GM23338 (cell line): Measurements from ENCODE around the gene TMEM208. TPM values are rescaled to one million over a fixed set of nuclear protein-coding genes. Genes with fewer than 3 reads are reported as not detected.

Experiments used
- ATAC-seq: fragments of 200-7000 bp; cut with Tn5 transposase; 3 replicates; pipeline ENCODE4 v1.9.1; 2020
- DNase-seq: peaks from one replicate; pipeline ENCODE4 v3.0.0-alpha.2; 2015; ENCODE audit warnings: low spot score
- H2AFZ ChIP-seq: fragments of 200-600 bp; sonication (generic); 2 replicates; pipeline ENCODE4 v1.8.0; 2016; ENCODE audit warnings: antibody characterized with exemption, mild to moderate bottlenecking, moderate library complexity
- H3F3A ChIP-seq: fragments of 200-600 bp; sonication (generic); replicated peaks from 2 replicates; pipeline ENCODE4 v1.8.0; 2017; ENCODE audit warnings: antibody characterized with exemption, mixed run types, low read depth
- H3K27ac ChIP-seq: fragments of 200-600 bp; sonication (generic); 2 replicates; pipeline ENCODE4 v1.6.1; 2016; ENCODE audit warnings: low read depth
- H3K27me3 ChIP-seq: fragments of 200-600 bp; sonication (generic); 2 replicates; pipeline ENCODE4 v1.8.0; 2016; ENCODE audit warnings: mild to moderate bottlenecking, mixed run types, moderate library complexity; ENCODE audit not compliant: insufficient read depth
- H3K36me3 ChIP-seq: fragments of 200-600 bp; sonication (generic); 2 replicates; pipeline ENCODE4 v1.8.0; 2016; ENCODE audit warnings: mild to moderate bottlenecking; ENCODE audit not compliant: insufficient read depth
- H3K4me1 ChIP-seq: fragments of 200-600 bp; sonication (generic); 2 replicates; pipeline ENCODE4 v1.8.0; 2016; ENCODE audit warnings: mild to moderate bottlenecking, moderate library complexity; ENCODE audit not compliant: insufficient read depth
- H3K4me2 ChIP-seq: fragments of 200-600 bp; sonication (generic); 2 replicates; pipeline ENCODE4 v1.7.1; 2017; ENCODE audit warnings: mixed run types
- H3K4me3 ChIP-seq: fragments of 200-600 bp; sonication (generic); 2 replicates; pipeline ENCODE4 v1.6.1; 2016; ENCODE audit warnings: mixed run types
- H3K79me2 ChIP-seq: fragments of 200-600 bp; sonication (generic); replicated peaks from 2 replicates; pipeline ENCODE4 v1.8.0; 2017; ENCODE audit warnings: mild to moderate bottlenecking; ENCODE audit not compliant: insufficient read depth
- H3K9me2 ChIP-seq: fragments of 200-600 bp; sonication (generic); 2 replicates; pipeline ENCODE4 v1.8.0; 2017; ENCODE audit not compliant: insufficient read depth
- H4K20me1 ChIP-seq: fragments of 200-600 bp; sonication (generic); replicated peaks from 2 replicates; pipeline ENCODE4 v1.8.0; 2017; ENCODE audit warnings: mild to moderate bottlenecking; ENCODE audit not compliant: insufficient read depth
- H3K27ac Mint-ChIP-seq: 2 replicates; pipeline ENCODE4 v1.8.0; 2020; ENCODE audit warnings: inconsistent platforms, mild to moderate bottlenecking, moderate library complexity, mixed read lengths
- H3K27me3 Mint-ChIP-seq: 3 replicates; pipeline ENCODE4 v1.8.0; 2022; ENCODE audit warnings: low read depth, mild to moderate bottlenecking, moderate library complexity, mixed read lengths, inconsistent platforms; ENCODE audit not compliant: insufficient read depth, poor library complexity
- H3K36me3 Mint-ChIP-seq: 3 replicates; pipeline ENCODE4 v1.8.0; 2021; ENCODE audit warnings: low read depth, mild to moderate bottlenecking, inconsistent platforms, moderate library complexity, mixed read lengths
- H3K4me1 Mint-ChIP-seq: 3 replicates; pipeline ENCODE4 v1.8.0; 2020; ENCODE audit warnings: mild to moderate bottlenecking, inconsistent platforms, mixed read lengths
- H3K4me3 Mint-ChIP-seq: 3 replicates; pipeline ENCODE4 v1.8.0; 2021; ENCODE audit warnings: moderate library complexity, mild to moderate bottlenecking, inconsistent platforms, mixed read lengths
- H3K9me3 Mint-ChIP-seq: 3 replicates; pipeline ENCODE4 v1.8.0; 2020; ENCODE audit warnings: moderate library complexity, mild to moderate bottlenecking, inconsistent platforms, mixed read lengths
- CREB1 ChIP-seq: fragments of 250-450 bp; sonication (Bioruptor Pico); IDR thresholded peaks from 2 replicates; pipeline ENCODE4 v1.5.0; 2020; ENCODE audit warnings: low read depth, mild to moderate bottlenecking, moderate library complexity
- EZH2 ChIP-seq: fragments of 200-600 bp; sonication (generic); IDR thresholded peaks from one replicate; pipeline ENCODE4 v1.8.0; 2017; ENCODE audit warnings: antibody characterized with exemption, mild to moderate bottlenecking, low read depth; ENCODE audit not compliant: unreplicated experiment
- EZH2phosphoT487 ChIP-seq: fragments of 200-600 bp; sonication (generic); IDR thresholded peaks from one replicate; pipeline ENCODE4 v1.8.1; 2018; ENCODE audit warnings: antibody characterized with exemption; ENCODE audit not compliant: unreplicated experiment
- JUNB ChIP-seq: IDR thresholded peaks from one replicate; pipeline ENCODE4 v1.6.1; 2016; ENCODE audit warnings: antibody characterized with exemption; ENCODE audit not compliant: unreplicated experiment
- NANOG ChIP-seq: IDR thresholded peaks from 2 replicates; pipeline ENCODE4 v1.6.1; 2016; ENCODE audit warnings: antibody characterized with exemption, borderline replicate concordance
- POLR2AphosphoS5 ChIP-seq: IDR thresholded peaks from 2 replicates; pipeline ENCODE4 v1.6.1; 2016; ENCODE audit warnings: antibody characterized with exemption, low read depth
- REST ChIP-seq: IDR thresholded peaks from one replicate; pipeline ENCODE4 v1.6.1; 2018; ENCODE audit warnings: antibody characterized with exemption; ENCODE audit not compliant: unreplicated experiment
- ZNF114 ChIP-seq: fragments of 250-450 bp; sonication (Bioruptor Pico); IDR thresholded peaks from 2 replicates; pipeline ENCODE4 v1.5.0; 2020; ENCODE audit warnings: mild to moderate bottlenecking, moderate library complexity
- ZNF331 ChIP-seq: fragments of 250-450 bp; sonication (Bioruptor Pico); IDR thresholded peaks from 2 replicates; pipeline ENCODE4 v1.5.0; 2020; ENCODE audit warnings: low read depth, mild to moderate bottlenecking, moderate library complexity
- ZNF462 ChIP-seq: fragments of 250-450 bp; sonication (Bioruptor Pico); IDR thresholded peaks from 2 replicates; pipeline ENCODE4 v1.5.0; 2020; ENCODE audit warnings: mild to moderate bottlenecking, moderate library complexity
- polyA plus RNA-seq: library from polyadenylated mRNA; unstranded; fragments of >200 nt; fragmentation: Nextera tagmentation; extraction: Ambion mirVana; gene quantifications from 2 replicates; pipeline ENCODE4 v1.2.1, GENCODE V29; 2016
- total RNA-seq: library from RNA; depleted of rRNA; stranded (reverse); fragments of >200 nt; shearing (Covaris generic); gene quantifications from 2 replicates; pipeline ENCODE4 v1.2.3, GENCODE V29; 2014

The TMEM208 gene
- total and polyA plus RNA-seq, 2 experiments from 2014 or later = 23.2 to 82.3 TPM

- peaks cover 16% of the 10 kb centered on the region for H3K27me3 Mint-ChIP-seq
- DNase-seq (no peak), ATAC-seq (no peak)
- peaks cover 11% of the 10 kb centered on the region for H3K4me1 Mint-ChIP-seq
- Histone ChIP-seq H3K9me2 (no peaks in the 10 kb centered on the region), H3K79me2 (no peaks in the 10 kb centered on the region), H4K20me1 (no peaks in the 10 kb centered on the region; the same call in 1 of the 2 replicates), H3F3A (peaks cover 12% of the 10 kb centered on the region; the same call in 1 of the 2 replicates), H3K27me3 (no peaks in the 10 kb centered on the region), H3K4me1 (peaks cover 9% of the 10 kb centered on the region), H2AFZ (no peak overlapping the region), H3K4me3 (no peak overlapping the region), H3K4me2 (no peak overlapping the region), H3K36me3 (no peaks in the 10 kb centered on the region), H3K27ac (no peak overlapping the region)
- H3K4me3 Mint-ChIP-seq = no peak overlapping the region
- TF ChIP-seq POLR2AphosphoS5 (no peak), CREB1 (CRISPR knock-in tag) (no peak), ZNF462 (no peak)
- peaks cover 14% of the 10 kb centered on the region; the same call in 2 of the 3 replicates for H3K36me3 Mint-ChIP-seq
- H3K9me3 Mint-ChIP-seq = no peaks in the 10 kb centered on the region
- H3K27ac Mint-ChIP-seq = no peak overlapping the region
Measured at GRCh38 chr16:67202426-67202825, 24.5 kb upstream of the TMEM208 start.

- no peak for ATAC-seq
- H3K36me3 Mint-ChIP-seq = peaks cover 10% of the 10 kb centered on the region; the same call in 2 of the 3 replicates
- TF ChIP-seq ZNF331 (CRISPR knock-in tag) (no peak), EZH2phosphoT487 (no peak), ZNF114 (CRISPR knock-in tag) (no peak), JUNB (no peak), EZH2 (no peak), REST (no peak), NANOG (no peak)
Measured at GRCh38 chr16:67202956-67203493, 23.9 kb upstream of the TMEM208 start.

More at GRCh38 chr16:67202956-67203493, 23.9 kb upstream of the TMEM208 start:
- H3K4me2 ChIP-seq = no peak overlapping the region
- no peaks in the 10 kb centered on the region; the same call in 1 of the 2 replicates for H4K20me1 ChIP-seq
- Mint-ChIP-seq H3K4me1 (peaks cover 11% of the 10 kb centered on the region), H3K9me3 (no peaks in the 10 kb centered on the region), H3K27ac (no peak overlapping the region), H3K27me3 (peaks cover 15% of the 10 kb centered on the region), H3K4me3 (no peak overlapping the region)
- no peaks in the 10 kb centered on the region for H3K79me2 ChIP-seq
- peaks cover 7% of the 10 kb centered on the region; the same call in 1 of the 2 replicates for H3F3A ChIP-seq
- no peak overlapping the region for H2AFZ ChIP-seq
- no peak overlapping the region for H3K4me3 ChIP-seq
- no peak overlapping the region for H3K27ac ChIP-seq
- DNase-seq = no peak
- H3K36me3 ChIP-seq = no peaks in the 10 kb centered on the region
- no peaks in the 10 kb centered on the region for H3K9me2 ChIP-seq
- peaks cover 9% of the 10 kb centered on the region for H3K4me1 ChIP-seq
- no peaks in the 10 kb centered on the region for H3K27me3 ChIP-seq
